Measurements from ENCODE around the gene FNBP1. TPM values are rescaled to one million over a fixed set of nuclear protein-coding genes. Genes with fewer than 3 reads are reported as not detected.

FNBP1 gene
- total and polyA plus RNA-seq, 7 experiments from 2014 or later: 138 to 207 (median 166) TPM

GRCh38 chr9:129860653-129861446, 182.1 kb downstream of the FNBP1 start:
- CTCF ChIA-PET: no interaction called here

GRCh38 chr9:129858167-129858962, 184.6 kb downstream of the FNBP1 start:
- peaks cover 20 to 61% (median 46%) of the 10 kb centered on the region in 3 experiments for H3K36me3 ChIP-seq (ENCODE audit: control insufficient read depth in 2 of 3, insufficient read depth in 3 of 3, low read length in 3 of 3)
- intact Hi-C loops (cut with micrococcal nuclease): no loop called here
- Mint-ChIP-seq H3K4me3 (no peak overlapping the region), H3K36me3 (peaks cover 7 to 55% (median 37%) of the 10 kb centered on the region in 5 donors), H3K4me1 (peaks cover 30 to 68% (median 57%) of the 10 kb centered on the region in 7 donors), H3K27me3 (no peaks in the 10 kb centered on the region), H3K27ac (peak overlapping the region in 8 of 9 donors; percentile 38 to 81 (median 64)), H3K9me3 (no peaks in the 10 kb centered on the region)
- no peaks in the 10 kb centered on the region for H3K9me3 ChIP-seq (ENCODE audit: control insufficient read depth in 2 of 3, low read length in 3 of 3)
- H3K4me3 ChIP-seq (ENCODE audit: low read length): no peak overlapping the region
- H3K4me1 ChIP-seq (ENCODE audit: control insufficient read depth in 2 of 2, insufficient read depth in 2 of 2, low read length in 2 of 2): peaks cover 39 to 62% of the 10 kb centered on the region in 2 donors
- ChIA-PET CTCF (no interaction called here), POLR2A (interaction anchor here (14.7 kb wide), 1 partner anchor 25 kb away, joined by 162 read pairs; the partner anchor contains the start of genes C9orf78 and USP20)
- H3K27me3 ChIP-seq (ENCODE audit: control insufficient read depth in 2 of 2, insufficient read depth in 2 of 2, low read length in 2 of 2): no peaks in the 10 kb centered on the region
- no peak for ATAC-seq
- DNase-seq: no peak
- peak overlapping the region; percentile 32 for H3K27ac ChIP-seq (ENCODE audit: low read depth, low read length)

More at GRCh38 chr9:129860653-129861446, 182.1 kb downstream of the FNBP1 start:
- POLR2A ChIA-PET: interaction anchor here (0.5 to 14.7 kb wide), 6 partner anchors 8 to 104 kb away, joined by 3 to 202 read pairs (median 8); partner anchors contain the start of genes C9orf78 and USP20
- Mint-ChIP-seq H3K36me3 (peaks cover 15 to 48% (median 26%) of the 10 kb centered on the region in 5 donors), H3K9me3 (no peaks in the 10 kb centered on the region), H3K4me3 (peak overlapping the region in 3 of 10 donors; percentile 20 to 53 (median 50)), H3K27ac (peak overlapping the region; percentile 71 to 95 (median 86)), H3K4me1 (peaks cover 27 to 63% (median 55%) of the 10 kb centered on the region in 7 donors), H3K27me3 (no peaks in the 10 kb centered on the region)
- ATAC-seq: no peak
- DNase-seq: no peak
- Histone ChIP-seq H3K27ac (ENCODE audit: low read depth, low read length) (peak overlapping the region; percentile 50), H3K4me1 (ENCODE audit: control insufficient read depth in 2 of 2, insufficient read depth in 2 of 2, low read length in 2 of 2) (peaks cover 37 to 61% of the 10 kb centered on the region in 2 donors), H3K27me3 (ENCODE audit: control insufficient read depth in 2 of 2, insufficient read depth in 2 of 2, low read length in 2 of 2) (no peaks in the 10 kb centered on the region), H3K36me3 (ENCODE audit: control insufficient read depth in 2 of 3, insufficient read depth in 3 of 3, low read length in 3 of 3) (peaks cover 15 to 54% (median 49%) of the 10 kb centered on the region in 3 experiments), H3K9me3 (ENCODE audit: control insufficient read depth in 2 of 3, low read length in 3 of 3) (no peaks in the 10 kb centered on the region), H3K4me3 (ENCODE audit: low read length) (no peak overlapping the region)
- intact Hi-C loops (cut with micrococcal nuclease): loop anchor here in 1 of 2 donors (10.0 kb wide), 1 partner anchor 236 kb away; the partner anchor contains the start of genes C9orf50 and NTMT1

- intact Hi-C loops (cut with micrococcal nuclease): no loop called here
- H3K27me3 Mint-ChIP-seq: no peaks in the 10 kb centered on the region
- H3K9me3 Mint-ChIP-seq: no peaks in the 10 kb centered on the region
- POLR2A ChIA-PET: interaction anchor here (1.2 kb wide), 1 partner anchor 20 kb away, joined by 3 read pairs; no protein-coding TSS in a partner anchor
- Histone ChIP-seq H3K27ac (ENCODE audit: low read depth, low read length) (peak overlapping the region; percentile 26), H3K9me3 (ENCODE audit: control insufficient read depth in 2 of 3, low read length in 3 of 3) (no peaks in the 10 kb centered on the region), H3K4me3 (ENCODE audit: low read length) (no peak overlapping the region), H3K27me3 (ENCODE audit: control insufficient read depth in 2 of 2, insufficient read depth in 2 of 2, low read length in 2 of 2) (no peaks in the 10 kb centered on the region), H3K4me1 (ENCODE audit: control insufficient read depth in 2 of 2, insufficient read depth in 2 of 2, low read length in 2 of 2) (peaks cover 37 to 55% of the 10 kb centered on the region in 2 donors), H3K36me3 (ENCODE audit: control insufficient read depth in 2 of 3, insufficient read depth in 3 of 3, low read length in 3 of 3) (peaks cover 26 to 71% (median 48%) of the 10 kb centered on the region in 3 experiments)
- H3K27ac Mint-ChIP-seq: peak overlapping the region in 8 of 9 donors; percentile 14 to 86 (median 68)
- H3K4me3 Mint-ChIP-seq: peak overlapping the region in 1 of 10 donors; percentile 16
- ATAC-seq (no peak), DNase-seq (no peak)
- CTCF ChIA-PET: no interaction called here
- H3K4me1 Mint-ChIP-seq: peaks cover 31 to 66% (median 60%) of the 10 kb centered on the region in 7 donors
- H3K36me3 Mint-ChIP-seq: peaks cover 6 to 63% (median 36%) of the 10 kb centered on the region in 5 donors
These were observed 185.8 kb downstream of the FNBP1 start for GRCh38 chr9:129857207-129857606.

GRCh38 chr9:129854588-129855110, 188.3 kb downstream of the FNBP1 start:
- H3K4me1 Mint-ChIP-seq: peaks cover 31 to 67% (median 59%) of the 10 kb centered on the region in 7 donors
- H3K9me3 Mint-ChIP-seq: no peaks in the 10 kb centered on the region
- DNase-seq: peak in 3 of 9 donors; percentile 16 to 43 (median 27)
- Histone ChIP-seq H3K4me3 (ENCODE audit: low read length) (peak overlapping the region; percentile 42), H3K27me3 (ENCODE audit: control insufficient read depth in 2 of 2, insufficient read depth in 2 of 2, low read length in 2 of 2) (no peaks in the 10 kb centered on the region), H3K4me1 (ENCODE audit: control insufficient read depth in 2 of 2, insufficient read depth in 2 of 2, low read length in 2 of 2) (peaks cover 22 to 39% of the 10 kb centered on the region in 2 donors), H3K9me3 (ENCODE audit: control insufficient read depth in 2 of 3, low read length in 3 of 3) (no peaks in the 10 kb centered on the region), H3K36me3 (ENCODE audit: control insufficient read depth in 2 of 3, insufficient read depth in 3 of 3, low read length in 3 of 3) (peaks cover 28 to 81% (median 42%) of the 10 kb centered on the region in 3 experiments), H3K27ac (ENCODE audit: low read depth, low read length) (peak overlapping the region; percentile 38)
- ATAC-seq: peak; percentile 53
- peak overlapping the region; percentile 2 to 92 (median 82) for H3K27ac Mint-ChIP-seq
- peak overlapping the region; percentile 23 to 84 (median 59) for H3K4me3 Mint-ChIP-seq
- CTCF ChIA-PET: interaction anchor here (0.6 kb wide), 1 partner anchor 145 kb away, joined by 3 read pairs; no protein-coding TSS in a partner anchor
- H3K27me3 Mint-ChIP-seq: no peaks in the 10 kb centered on the region
- POLR2A ChIA-PET: interaction anchor here (0.7 to 2.0 kb wide), 4 partner anchors 14 to 63 kb away, joined by 3 to 5 read pairs (median 4); no protein-coding TSS in a partner anchor
- intact Hi-C loops (cut with micrococcal nuclease): loop anchor here (1.0 kb wide), 2 partner anchors 9 to 16 kb away; no protein-coding TSS in a partner anchor
- H3K36me3 Mint-ChIP-seq: peaks cover 6 to 73% (median 47%) of the 10 kb centered on the region in 5 donors

- Mint-ChIP-seq H3K36me3 (peaks cover 6 to 71% (median 47%) of the 10 kb centered on the region in 5 donors), H3K27ac (peak overlapping the region; percentile 2 to 91 (median 75)), H3K4me1 (peaks cover 31 to 71% (median 55%) of the 10 kb centered on the region in 7 donors), H3K9me3 (no peaks in the 10 kb centered on the region), H3K4me3 (peak overlapping the region in 9 of 10 donors; percentile 39 to 73 (median 56)), H3K27me3 (no peaks in the 10 kb centered on the region)
- ChIA-PET CTCF (interaction anchor here (1.2 kb wide), 2 partner anchors 14 to 247 kb away, joined by 3 to 4 read pairs; no protein-coding TSS in a partner anchor), POLR2A (interaction anchor here (0.6 to 2.0 kb wide), 8 partner anchors 10 to 87 kb away, joined by 3 to 7 read pairs (median 4); partner anchors contain the start of genes C9orf78 and USP20)
- Histone ChIP-seq H3K27ac (ENCODE audit: low read depth, low read length) (no peak overlapping the region), H3K4me3 (ENCODE audit: low read length) (no peak overlapping the region), H3K9me3 (ENCODE audit: control insufficient read depth in 2 of 3, low read length in 3 of 3) (no peaks in the 10 kb centered on the region), H3K36me3 (ENCODE audit: control insufficient read depth in 2 of 3, insufficient read depth in 3 of 3, low read length in 3 of 3) (peaks cover 24 to 85% (median 37%) of the 10 kb centered on the region in 3 experiments), H3K27me3 (ENCODE audit: control insufficient read depth in 2 of 2, insufficient read depth in 2 of 2, low read length in 2 of 2) (no peaks in the 10 kb centered on the region), H3K4me1 (ENCODE audit: control insufficient read depth in 2 of 2, insufficient read depth in 2 of 2, low read length in 2 of 2) (peaks cover 22 to 36% of the 10 kb centered on the region in 2 donors)
- intact Hi-C loops (cut with micrococcal nuclease): loop anchor here (1.0 kb wide), 2 partner anchors 10 to 15 kb away; no protein-coding TSS in a partner anchor
- ATAC-seq (peak; percentile 58), DNase-seq (no peak)
These were observed 189.4 kb downstream of the FNBP1 start for GRCh38 chr9:129853614-129854013.

All from naive thymus-derived CD4-positive, alpha-beta T cell (primary cell).